Astrocyte of the spinal cord (primary cell): ENCODE data around the gene RERE.

Experiments
- DNase-seq: peaks from one replicate; pipeline ENCODE4 v3.0.0; 2011; ENCODE audit warnings: low read depth, low spot score
- H3K4me3 ChIP-seq: 2 replicates; pipeline ENCODE4 v1.5.1; 2011; ENCODE audit warnings: low read depth, mild to moderate bottlenecking, low read length, moderate library complexity
- in situ Hi-C: cut with HindIII; loops from 2 replicates; pipeline ENCODE4 v1.10.0; 2017; ENCODE audit warnings: low sequenced_read_pairs
- TF ChIP-seq, protein P1 (sequence below): IDR thresholded peaks from 2 replicates; pipeline ENCODE4 v1.5.1; 2012; ENCODE audit warnings: low read depth, mild to moderate bottlenecking, low read length, inconsistent platforms

The RERE gene

DNA sequence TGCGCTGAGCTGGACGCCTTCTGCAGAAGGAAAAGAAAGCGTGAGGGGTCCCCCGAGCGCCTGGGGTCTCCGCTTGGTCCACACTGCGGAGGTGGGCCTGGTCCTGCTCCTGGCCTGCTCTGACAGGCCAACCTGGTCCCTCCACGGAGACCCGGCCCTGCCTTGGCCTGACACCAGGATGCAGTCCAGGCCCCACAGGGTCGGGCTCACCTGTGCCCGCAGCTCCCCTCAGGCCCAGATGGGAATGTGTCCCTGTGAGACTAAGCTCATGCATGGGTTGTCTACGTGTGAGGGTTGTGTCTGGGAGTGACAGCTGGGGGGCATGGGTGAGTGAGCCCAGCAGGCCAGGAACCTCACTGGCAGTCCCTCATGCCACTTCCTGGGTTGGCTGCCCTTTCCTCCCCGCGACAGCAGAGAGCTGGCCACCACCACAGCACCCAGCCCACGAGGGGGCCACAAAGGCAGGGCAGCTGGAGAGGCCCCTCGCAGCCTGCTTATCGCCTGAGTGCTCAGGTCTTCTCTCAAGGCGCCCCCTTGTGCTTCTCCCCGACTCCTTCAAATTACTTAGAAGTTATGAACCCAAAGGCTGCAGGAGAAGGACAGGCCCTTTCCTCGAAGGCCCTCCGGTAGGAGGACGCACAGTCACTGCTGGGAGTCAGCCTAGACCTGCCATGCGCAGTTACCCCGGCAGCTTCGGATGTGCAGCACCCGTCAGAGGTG is 458.4 kb downstream of the RERE start:
- TF ChIP-seq, protein P1, sequence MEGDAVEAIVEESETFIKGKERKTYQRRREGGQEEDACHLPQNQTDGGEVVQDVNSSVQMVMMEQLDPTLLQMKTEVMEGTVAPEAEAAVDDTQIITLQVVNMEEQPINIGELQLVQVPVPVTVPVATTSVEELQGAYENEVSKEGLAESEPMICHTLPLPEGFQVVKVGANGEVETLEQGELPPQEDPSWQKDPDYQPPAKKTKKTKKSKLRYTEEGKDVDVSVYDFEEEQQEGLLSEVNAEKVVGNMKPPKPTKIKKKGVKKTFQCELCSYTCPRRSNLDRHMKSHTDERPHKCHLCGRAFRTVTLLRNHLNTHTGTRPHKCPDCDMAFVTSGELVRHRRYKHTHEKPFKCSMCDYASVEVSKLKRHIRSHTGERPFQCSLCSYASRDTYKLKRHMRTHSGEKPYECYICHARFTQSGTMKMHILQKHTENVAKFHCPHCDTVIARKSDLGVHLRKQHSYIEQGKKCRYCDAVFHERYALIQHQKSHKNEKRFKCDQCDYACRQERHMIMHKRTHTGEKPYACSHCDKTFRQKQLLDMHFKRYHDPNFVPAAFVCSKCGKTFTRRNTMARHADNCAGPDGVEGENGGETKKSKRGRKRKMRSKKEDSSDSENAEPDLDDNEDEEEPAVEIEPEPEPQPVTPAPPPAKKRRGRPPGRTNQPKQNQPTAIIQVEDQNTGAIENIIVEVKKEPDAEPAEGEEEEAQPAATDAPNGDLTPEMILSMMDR: no peak
- in situ Hi-C loops: no loop called here

DNA sequence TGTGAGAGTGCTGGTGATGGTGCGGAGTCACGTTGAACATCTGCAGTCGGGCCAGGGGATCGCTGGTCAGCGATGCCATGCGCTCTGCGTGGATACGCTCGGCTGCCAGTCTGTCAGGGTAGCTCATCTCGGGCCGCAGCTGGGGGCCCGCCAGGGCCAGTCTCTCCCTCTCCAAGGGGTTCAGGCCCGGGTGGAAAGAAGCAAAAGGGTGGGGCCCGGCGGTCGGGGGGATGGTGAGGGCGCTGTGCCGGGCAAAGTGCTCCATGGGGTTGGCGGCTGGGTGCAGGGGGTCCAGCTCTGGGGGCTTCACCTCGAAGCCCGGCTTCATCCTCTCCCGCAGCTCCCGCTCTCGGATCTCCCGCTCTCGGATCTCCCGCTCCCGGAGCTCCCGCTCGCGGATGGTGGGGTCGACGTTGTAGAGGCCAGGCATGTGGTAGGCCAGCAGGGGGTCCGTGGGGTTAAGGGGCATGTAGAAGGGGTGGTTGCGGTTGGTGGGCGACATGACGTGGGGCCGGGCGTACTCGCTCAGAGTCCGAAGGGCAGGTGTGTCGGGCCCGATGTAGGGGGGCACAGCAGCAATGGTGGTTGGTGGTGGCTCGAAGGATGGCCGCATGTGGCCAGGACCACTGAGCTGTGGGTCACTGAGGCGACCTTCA is 459.1 kb downstream of the RERE start:
- no peak overlapping the region for H3K4me3 ChIP-seq
- TF ChIP-seq, protein P1: no peak
- no peak for DNase-seq
- in situ Hi-C loops: no loop called here

More for the DNA sequence above, 458.4 kb downstream of the RERE start:
- DNase-seq: no peak
- H3K4me3 ChIP-seq: no peak overlapping the region

DNA sequence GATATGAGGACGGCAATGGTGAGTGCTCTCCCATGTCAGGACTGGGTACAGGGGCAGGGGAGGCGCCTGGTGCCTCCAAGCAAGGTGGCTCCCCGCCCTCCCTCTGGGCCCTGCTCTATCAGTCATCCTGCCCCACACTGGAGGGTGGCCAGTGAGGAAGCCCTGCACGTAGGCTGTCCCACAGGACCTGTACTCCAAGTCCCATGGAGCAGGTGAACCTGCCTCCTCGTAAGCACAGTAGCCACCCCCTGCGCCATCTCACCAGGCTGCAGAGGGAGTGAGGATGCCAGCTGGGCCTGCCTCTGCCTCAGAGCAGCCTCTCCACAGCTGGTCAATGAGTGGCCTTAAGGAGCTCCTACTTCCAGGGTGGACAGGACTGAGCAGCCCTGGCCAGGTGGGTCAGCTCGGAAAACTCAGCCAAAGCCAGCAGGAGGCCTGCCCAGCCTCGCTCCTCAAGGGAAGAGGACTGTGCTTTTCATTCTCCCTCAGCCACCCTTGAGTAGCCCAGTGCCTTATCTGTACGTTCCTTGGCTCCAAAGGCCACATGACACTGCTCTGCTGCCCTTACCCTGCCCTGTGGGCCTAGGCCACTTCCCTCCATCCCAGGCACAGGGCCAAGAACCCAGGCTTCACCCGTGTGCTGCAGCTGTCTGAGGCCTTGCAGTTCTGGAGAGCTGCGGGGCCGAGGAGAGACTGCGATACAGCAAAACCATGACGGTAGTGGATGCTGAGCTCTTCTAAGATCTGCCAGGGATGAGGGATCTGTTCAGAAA is 459.9 kb downstream of the RERE start:
- TF ChIP-seq, protein P1: no peak
- in situ Hi-C loops: no loop called here
- no peak overlapping the region for H3K4me3 ChIP-seq
- DNase-seq: no peak

- in situ Hi-C loops: no loop called here
- TF ChIP-seq, protein P1: no peak
- DNase-seq: no peak
- H3K4me3 ChIP-seq: no peak overlapping the region
Measured at GRCh38 chr1:8356256-8357209, 460.9 kb downstream of the RERE start.

GRCh38 chr1:8355439-8356255 is 461.8 kb downstream of the RERE start:
- TF ChIP-seq, protein P1: no peak
- in situ Hi-C loops: no loop called here
- no peak overlapping the region for H3K4me3 ChIP-seq
- no peak for DNase-seq
